GM18502 (cell line): ENCODE measurements around the gene LMX1A.

ENCODE experiments used
- ATAC-seq: cut with Tn5 transposase; IDR thresholded peaks from one replicate; pipeline ENCODE4 v1.9.1; 2021; ENCODE audit warnings: mild to moderate bottlenecking; ENCODE audit not compliant: unreplicated experiment, poor library complexity

LMX1A gene

DNA sequence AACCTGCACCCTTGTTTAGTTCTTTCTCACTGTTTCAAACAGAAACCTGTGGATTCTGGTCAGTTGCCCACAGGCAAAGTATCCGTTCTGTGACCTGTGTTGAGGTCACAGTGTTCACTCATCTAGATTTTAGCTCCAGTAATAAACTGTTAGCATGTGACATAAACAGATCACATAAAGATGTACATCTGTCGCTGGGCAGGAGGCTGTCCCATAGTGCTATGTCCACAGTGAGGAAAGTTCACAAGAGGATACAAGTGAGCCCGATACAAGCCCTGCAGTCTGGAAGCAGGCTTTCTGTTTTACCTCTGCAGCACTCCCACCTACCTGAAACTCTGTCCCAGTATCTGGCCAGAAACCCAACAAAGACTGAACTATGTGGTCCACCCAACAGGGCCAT, 28.4 kb downstream of the LMX1A start:
- no peak for ATAC-seq

DNA sequence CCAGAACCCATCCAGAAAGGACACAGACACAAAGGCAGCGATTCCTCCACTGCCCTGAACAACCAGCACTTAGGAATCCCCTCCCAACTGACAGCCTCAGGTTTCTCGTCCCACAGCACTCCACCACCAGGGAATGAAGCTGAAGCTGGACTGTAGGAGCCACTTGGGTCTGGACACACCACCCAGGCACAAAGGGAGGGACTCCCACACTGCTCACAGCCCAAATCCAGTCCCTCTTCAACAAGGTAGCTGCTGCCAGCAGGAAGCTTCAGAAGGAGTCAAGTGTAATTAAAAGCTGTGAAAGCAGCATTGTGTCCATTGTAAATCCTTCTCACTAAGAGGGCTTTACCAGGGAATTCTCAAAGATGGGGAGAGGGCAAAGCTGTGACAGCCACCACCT, 29.0 kb downstream of the LMX1A start:
- ATAC-seq = no peak

DNA sequence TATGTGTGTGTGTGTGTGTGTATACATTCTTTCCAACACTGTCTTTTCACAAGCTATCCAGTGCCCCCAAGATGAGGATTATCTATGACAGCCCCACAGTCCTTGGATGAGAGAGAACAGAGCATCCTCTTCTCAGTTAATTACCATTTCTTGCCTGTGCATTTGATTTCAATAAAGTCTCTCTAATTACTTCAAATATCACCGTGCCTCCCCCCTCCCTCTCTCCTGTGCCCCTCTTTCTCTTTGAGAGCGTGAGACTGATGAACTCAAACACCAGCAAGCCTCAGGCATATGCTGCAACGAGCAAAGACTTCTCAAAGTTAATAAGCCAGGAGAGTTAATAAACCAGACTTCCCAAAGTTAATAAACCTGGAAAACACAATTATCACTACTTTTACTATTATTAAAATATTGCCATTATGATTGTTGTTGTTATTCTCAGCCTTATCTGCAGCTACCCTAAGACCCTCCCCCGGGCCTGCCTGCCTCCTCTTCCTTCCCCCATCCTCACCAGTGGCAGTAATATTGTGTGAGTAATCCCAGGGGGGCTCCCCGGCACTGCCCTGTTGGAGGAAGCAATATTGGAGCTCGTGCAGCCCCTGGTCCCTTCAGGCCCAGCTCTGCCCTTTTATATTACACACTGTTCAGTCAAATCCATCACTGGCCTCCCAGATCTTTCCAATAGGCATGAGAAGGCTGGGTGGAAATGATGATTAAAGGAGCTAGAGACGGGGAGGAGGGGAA, 30.9 kb downstream of the LMX1A start:
- no peak for ATAC-seq

DNA sequence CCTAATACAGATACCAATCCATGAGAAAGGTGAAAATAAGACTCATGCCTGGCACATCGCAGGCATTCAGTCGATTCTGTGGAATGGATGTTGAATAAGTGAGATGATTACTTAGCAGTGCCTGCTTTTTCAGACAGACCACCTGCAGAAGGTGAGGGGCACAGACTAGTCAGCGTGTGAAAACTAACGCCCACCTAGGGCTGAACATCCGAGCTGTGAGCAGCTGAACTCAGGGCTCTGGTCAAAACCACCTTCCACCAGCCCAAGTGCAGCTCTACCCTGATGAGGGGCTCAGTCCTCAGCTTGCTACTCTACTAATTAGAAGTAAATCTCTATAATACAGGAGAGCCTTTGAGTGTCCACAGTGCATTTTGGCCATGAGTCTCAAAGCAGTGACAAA, 32.5 kb downstream of the LMX1A start:
- no peak for ATAC-seq

DNA sequence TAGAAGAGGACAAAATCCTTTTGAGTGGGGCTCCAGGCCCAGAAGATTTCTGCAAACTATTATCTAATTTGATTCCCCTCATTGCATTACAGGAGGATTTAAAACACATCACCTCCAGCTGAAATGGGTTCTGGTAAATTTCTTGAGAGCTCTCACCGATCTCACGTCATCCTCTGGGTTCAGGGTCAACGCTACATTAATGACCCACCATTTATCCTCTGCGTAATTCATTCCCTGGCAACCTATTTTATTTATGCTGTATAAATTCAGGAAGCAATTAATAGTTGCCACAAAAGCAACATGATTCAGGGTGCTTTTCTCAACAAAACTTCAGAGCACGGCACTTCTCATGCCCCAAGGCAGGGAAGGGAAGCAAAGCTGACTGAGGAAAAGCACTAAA, 38.9 kb downstream of the LMX1A start:
- ATAC-seq = no peak

DNA sequence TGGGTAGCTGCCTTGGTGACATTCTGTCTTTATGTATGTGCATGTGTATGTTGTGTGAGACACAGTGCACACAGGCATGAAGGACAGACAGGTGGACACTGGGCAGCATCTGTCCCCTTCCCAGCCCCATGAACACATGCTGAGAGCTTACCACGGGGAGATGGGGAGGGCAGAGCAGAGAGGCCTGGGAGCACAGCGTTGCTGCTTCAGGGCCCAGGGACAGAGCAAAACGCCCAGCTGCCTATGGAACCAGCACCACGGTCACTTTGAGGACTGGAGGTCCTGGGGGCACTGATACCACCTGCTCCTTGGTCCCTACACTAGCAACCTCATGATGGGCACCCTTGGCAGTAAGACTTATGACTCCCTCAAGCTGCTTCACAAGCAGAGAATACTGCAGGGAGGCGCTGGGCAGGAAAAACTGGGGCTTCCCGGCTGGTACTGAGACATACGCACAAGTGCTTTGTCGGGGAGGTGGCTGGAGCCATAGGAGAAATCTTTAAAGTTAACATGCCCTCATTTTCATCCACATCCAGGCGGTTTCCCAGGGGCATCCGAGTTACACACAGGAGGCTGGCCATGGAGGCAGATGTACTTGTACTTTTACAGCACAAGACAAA, 40.3 kb downstream of the LMX1A start:
- ATAC-seq = no peak

DNA sequence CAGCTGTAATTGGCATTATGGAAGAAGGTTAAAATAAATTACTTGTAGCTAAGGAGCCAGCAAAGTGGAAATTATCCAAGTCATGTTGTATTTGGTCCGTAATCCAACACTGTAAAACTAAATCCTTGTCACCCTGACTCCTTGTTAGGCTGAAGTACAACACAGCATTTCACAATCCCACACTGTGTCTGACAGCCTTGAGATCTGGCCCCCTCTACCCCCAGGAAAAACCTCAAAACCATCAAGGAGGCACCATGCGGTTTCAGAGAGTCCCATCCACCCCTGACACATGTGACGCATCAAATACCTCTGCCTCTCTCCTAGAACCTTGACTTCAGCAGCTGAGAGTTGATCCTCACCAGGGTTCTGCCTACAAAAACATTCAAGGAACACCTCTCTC, 41.0 kb downstream of the LMX1A start:
- no peak for ATAC-seq

DNA sequence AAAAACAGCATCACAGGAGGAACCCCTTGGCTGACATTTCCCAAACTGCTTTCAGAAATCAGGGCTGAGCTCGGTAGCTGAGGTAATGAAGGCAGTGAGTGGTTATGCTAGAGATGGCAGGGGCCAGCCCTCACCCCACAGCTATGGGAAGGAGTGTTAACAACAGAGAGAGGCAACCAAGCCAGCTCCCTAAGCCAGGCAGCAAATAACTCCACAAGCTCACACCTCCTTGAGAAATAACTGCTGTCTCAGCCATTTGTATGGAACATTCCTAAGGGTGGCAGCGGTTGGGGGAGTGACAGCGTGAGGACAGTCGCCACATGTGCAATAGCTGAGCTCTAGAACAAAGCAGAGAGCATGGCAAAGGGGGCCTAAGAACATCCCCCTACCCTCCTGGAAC, 42.6 kb downstream of the LMX1A start:
- ATAC-seq = no peak

DNA sequence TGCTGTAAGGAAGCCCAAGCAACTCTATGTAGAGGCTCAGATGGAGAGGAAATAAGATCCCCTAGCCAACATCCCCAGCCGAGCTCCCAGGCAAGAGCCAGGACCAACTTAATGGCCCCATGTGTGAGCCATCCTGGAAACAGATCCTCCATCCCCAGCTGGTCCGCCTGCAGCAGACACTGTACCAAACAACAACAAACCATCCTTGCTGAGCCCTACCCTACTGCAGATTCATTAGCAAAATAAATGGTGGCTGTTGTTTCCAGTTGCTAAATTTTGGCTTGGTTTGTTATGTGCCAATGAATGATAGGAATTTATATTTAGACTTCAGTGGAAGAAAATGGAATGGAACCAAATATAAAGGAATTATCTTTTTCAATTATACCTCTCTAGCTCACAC, 43.9 kb downstream of the LMX1A start:
- no peak for ATAC-seq

DNA sequence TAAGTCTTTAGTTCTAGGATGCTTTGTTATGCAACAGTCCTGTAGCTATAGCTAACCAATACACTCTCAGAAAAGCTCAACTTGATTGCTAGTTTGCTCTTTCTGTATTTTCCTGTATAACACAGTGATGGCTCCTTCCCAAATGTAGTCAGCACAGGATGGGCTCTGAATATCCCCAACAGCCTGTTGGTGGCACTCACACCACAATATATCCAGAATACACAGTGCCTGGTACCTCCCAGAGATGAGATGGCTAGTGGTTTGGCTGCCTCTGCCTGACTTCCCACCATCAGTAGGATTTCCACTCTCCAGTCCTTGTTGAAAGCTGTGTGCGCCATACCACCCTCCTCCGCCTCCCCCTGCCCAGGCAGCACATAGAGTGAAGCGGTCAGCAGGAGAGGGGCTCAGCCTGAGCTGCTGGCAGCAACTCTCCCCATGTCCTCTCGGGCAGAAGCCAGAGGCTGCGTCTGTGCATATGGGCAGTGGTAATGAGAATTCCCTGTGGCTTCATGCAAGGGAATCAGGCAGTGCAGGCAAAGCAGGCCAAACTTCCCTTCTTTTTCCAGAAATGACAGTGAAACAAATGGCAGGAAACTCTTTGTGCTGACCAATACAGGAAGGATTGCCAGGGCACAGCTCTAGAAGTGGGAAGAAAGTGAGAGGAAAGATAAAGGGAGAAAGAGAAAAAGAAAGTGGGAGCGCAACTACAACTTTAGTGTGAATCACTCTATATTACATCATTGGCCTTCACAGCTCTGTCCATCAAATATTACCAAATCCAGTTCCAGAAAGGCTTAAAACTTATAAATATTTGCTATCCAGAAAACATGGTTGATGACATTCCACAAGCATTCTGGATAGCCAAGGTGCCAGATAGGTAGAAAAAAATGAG, 49.7 kb downstream of the LMX1A start:
- ATAC-seq = no peak

DNA sequence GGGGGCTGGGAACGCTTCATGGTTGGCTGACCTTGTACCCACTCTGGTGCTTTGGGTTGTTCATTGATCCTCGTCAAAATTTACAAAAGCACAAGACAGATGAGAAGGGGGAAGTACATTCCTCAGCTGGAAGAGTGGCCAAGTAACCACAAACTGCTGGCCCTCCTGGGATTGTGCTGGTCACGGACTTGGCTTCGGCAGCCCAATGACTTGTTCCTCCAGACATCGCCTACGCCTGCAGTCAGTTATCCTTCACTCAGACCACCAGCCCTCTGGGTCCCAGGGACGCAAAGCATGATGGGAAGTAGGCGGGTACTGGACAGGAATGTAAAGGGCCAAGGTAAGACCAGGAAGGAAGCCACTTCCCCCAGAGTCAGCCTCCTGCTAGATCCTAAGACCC, 53.1 kb downstream of the LMX1A start:
- ATAC-seq = no peak

DNA sequence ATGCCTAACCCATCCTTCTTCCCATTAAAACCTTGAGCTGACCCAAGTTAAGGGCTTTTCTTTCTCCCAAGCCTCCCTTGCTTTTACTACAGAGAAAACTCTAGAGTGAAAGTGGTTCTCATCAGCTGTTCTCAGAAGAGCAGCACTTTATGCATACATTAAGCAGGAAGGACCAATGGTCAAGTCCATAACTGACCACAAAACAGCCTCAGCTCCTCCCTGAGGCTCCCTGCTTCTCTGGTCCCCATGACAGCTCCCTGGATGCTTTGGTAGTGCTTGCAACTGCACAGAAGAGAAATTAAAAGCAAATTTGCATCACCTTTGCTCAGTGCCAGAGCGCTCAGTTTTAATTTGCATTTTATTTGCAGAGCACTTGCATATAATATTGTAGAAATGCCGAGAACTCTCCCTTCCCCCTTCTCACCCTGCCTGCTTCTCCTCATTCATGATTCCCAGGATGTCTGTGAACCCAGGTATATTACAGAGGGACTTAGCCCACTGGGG, 56.1 kb downstream of the LMX1A start:
- ATAC-seq = no peak

DNA sequence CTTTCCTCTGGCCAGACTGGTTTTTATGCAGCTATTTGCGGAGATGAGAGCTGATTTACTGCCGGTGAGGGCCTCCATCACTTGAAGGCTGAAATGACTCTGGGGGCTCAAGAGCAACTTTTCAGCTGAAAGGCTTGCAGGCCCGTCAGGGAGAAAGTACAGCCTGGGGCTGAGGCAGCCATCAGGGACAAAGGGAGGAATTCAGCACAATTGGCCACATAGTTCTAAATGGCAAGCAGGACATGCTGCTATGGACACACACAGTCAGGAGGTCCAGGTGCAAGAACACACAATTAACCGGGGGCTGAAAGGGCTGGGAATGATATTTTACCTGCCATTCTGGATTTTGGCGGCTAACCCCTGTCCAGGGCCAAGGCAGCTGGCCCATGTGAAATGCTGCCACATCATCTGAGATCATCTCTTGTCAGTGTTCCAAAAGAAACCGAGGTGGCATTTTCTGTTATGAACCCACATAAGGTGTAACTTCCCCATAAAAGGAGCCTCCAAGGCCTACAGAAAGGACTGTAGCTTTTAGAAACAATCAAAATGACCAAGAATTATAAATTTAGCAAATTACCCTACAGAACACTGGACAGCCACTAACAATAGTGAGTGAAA, 58.2 kb downstream of the LMX1A start:
- ATAC-seq = no peak

DNA sequence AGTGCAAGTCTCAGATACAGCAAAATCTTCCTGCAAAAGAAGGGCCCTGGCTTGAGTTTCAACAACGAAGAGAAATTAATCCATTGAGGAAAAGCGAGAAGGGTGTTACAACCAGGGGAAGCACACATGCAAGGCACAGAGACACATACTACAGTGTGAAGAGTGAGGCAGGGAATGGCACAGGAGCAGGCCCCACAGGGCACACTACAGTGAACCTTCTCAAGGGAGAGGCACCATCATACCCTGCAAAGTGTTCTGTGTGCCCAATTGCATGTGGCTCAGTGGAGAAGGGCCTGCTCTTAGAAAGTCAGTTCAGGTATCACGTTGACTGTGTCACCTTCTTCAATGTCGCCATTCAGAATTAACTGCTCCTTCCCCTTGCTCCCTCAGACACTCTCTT, 60.3 kb downstream of the LMX1A start:
- ATAC-seq = no peak

DNA sequence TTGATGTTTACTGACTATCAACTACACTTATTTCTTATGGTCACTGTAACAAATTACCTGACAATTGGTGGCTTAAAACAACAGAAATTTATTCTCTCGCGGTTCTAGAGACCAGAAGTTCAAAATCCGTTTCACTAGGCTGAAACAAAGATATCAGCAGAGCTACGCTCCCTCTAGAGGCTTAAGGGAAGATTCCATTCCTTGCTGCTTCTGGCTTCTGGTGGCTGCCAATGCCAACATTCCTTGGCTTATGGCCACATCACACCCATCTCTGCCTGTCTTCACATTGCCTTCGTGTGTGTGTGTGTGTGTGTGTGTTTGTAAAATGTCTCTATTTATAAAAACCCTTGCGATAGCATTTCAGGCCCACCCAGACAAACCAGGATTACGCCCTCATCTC, 66.4 kb downstream of the LMX1A start:
- no peak for ATAC-seq

DNA sequence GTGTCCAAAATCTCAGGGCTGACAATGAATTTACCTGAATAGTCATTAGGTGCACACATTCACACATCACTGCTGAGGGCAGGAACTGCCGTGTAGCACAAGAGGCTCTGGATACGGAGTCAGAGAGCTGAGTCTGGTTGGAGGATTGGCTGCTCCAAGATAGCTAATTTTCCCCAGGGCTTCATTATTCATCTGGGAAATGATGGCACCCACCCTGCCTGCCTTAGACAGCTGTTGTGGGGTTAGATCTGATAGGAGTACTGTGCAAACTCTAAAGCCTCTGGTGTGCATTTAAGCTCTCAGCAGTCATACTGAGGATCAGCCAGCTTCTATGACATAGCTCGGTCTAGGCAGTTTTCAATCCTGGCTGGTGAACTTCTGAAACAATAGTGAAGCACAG, 67.0 kb downstream of the LMX1A start:
- no peak for ATAC-seq

DNA sequence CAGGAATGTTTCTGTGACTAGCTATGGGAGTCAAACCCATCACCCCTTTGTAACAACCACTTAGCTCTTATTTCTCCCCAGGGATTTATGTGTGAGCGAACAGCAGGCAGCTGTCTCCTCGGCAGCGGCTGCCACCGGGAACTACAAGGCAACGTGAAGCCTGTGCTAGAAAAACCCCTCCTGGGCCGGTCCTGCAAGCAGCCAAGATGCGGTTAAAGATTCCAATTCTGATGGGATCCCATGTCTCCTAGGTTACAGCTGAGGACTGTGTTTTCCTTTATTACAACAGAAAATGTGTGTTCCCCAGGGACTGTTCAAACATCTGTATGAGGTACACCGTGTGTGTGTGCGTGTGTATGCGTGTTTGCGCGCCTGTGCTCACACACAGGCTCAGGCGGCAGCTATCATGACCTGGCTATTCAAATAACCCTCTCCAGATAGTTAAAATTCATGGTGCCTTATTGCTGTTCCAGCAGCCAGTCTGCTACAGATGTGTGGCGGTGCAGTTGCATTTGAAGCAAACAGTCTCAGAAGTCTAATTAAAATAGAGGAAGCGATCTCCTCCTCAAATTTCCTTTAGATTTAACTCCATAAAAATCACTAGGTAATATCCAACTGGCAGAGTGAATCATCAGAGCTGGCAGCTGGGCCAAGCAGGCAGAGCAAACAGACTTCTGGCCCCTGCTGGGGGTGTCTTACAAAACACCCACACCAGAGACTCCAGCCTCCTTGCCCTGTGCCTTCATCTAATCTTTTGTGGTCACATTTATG, 68.0 kb downstream of the LMX1A start:
- ATAC-seq = no peak

DNA sequence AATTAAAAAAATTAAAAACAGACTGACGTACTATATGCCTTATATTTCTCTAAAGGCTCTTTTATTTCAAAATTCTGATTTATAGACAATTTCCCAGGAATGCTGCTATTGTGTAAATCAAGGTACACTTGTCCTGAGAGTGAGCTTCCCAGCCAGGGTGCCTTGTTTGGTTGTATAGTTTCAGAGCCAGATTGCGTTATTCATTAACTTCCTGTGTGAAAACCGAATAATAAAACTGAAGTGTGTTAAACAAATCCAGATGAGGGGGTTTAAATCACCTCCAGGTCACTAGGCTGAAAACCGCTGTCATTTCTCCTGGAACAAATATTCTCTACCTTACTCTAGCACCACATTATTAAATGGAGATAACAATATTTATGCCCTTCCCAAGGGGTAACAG, 68.7 kb downstream of the LMX1A start:
- ATAC-seq = no peak

DNA sequence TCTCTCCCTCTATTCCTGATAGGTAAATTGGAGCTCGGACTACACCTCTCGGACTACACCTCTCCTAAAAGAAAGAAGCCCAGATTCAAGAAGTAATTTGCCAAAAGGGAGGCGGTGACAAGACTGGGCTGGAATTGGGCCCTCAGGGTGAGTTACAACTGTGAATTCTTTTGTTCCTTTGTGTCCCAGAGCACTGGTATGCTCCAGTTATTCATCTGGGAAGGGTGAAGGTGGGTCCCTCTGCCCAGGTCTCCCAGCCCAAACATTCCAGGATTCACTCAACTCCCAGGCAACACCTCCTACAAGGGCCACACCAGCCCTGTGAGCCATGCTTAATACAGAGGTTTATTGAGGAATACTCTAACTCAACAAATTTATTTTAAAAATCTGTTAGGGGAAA, 69.2 kb downstream of the LMX1A start:
- no peak for ATAC-seq

DNA sequence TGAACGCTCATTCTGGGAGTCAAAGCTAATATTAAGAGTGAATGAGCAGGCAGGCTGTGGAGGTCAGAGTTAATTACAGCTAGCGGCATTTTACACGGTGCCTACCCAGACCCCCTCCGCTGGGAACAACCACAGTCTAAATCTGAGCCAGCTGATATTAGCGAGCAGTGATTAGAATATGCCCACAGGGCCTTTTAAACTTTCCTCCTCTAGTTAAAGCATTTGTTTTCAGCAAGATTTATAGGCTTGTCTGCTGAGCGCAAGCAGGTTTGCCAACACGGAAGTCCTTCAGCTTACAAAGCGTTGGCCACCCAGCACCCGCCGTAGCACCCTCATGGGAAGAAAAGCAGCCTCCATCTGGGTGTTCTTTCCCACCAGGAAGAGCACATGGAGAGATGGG, 72.1 kb downstream of the LMX1A start:
- ATAC-seq = no peak
